Tibial nerve (tissue), 4 donors: ENCODE results near the gene KCNAB2. TPM values are rescaled to one million over a fixed set of nuclear protein-coding genes. Genes with fewer than 3 reads are reported as not detected.

Experiments used
- DNase-seq, 2 donors: peaks; one replicate each; pipeline ENCODE4 v3.0.0-alpha.2; 2019; ENCODE audit warnings: low spot score in 2 of 2
- H3K27ac ChIP-seq, 4 donors: fragments of 200-600 bp; sonication (generic) in 3 of 4; one replicate each; pipeline ENCODE4 v1.5.1; 2017 to 2019; ENCODE audit warnings: mild to moderate bottlenecking in 1 of 4
- H3K27me3 ChIP-seq, 2 donors: fragments of 200-600 bp; sonication (generic) in 1 of 2; one replicate each; pipeline versions ENCODE4 v1.5.1 to v1.6.0; 2017 to 2019
- H3K36me3 ChIP-seq, 3 donors: fragments of 200-600 bp; sonication (generic); one replicate each; pipeline ENCODE4 v1.5.1; 2018 to 2019
- H3K4me1 ChIP-seq, 4 donors: fragments of 200-600 bp; sonication (generic) in 3 of 4; one replicate each; pipeline ENCODE4 v1.5.1; 2017 to 2019
- H3K4me3 ChIP-seq, 4 donors: fragments of 200-600 bp; sonication (generic) in 3 of 4; one replicate each; pipeline ENCODE4 v1.5.1; 2017 to 2019; ENCODE audit warnings: mild to moderate bottlenecking in 1 of 4, moderate library complexity in 1 of 4
- H3K9me3 ChIP-seq, 4 donors: fragments of 200-600 bp; sonication (generic) in 3 of 4; one replicate each; pipeline ENCODE4 v1.5.1; 2017 to 2019
- EP300 ChIP-seq, 2 donors: sonication (generic); formaldehyde crosslinking; IDR thresholded peaks; one replicate each; pipeline ENCODE4 v1.6.1; 2017; ENCODE audit warnings: antibody characterized with exemption in 2 of 2, mild to moderate bottlenecking in 1 of 2
- POLR2A ChIP-seq, 2 donors: fragments of 450-650 bp; IDR thresholded peaks; one replicate each; pipeline ENCODE4 v1.6.1; 2017; ENCODE audit warnings: antibody characterized with exemption in 2 of 2, mild to moderate bottlenecking in 2 of 2, moderate library complexity in 2 of 2
- WGBS, 2 donors: methylation state at CpG; one replicate each; pipeline ENCODE4 v1.1.5; 2018; 5-methylcytosine and 5-hydroxymethylcytosine counted together
- total RNA-seq, 4 donors: library from RNA; depleted of rRNA; stranded (reverse); fragments of >200 nt; gene quantifications; one replicate each; pipeline ENCODE4 v1.1.0, GENCODE V29; 2016
- TF ChIP-seq, protein P1 (sequence below), 5 experiments: fragments of 200-600 bp in 3 of 5; fragments of 450-650 bp in 2 of 5; sonication (generic) in 3 of 5; IDR thresholded peaks; one replicate each; pipeline ENCODE4 v1.5.1; 2016 to 2019; ENCODE audit warnings: antibody characterized with exemption in 5 of 5, mild to moderate bottlenecking in 3 of 5, moderate library complexity in 2 of 5

KCNAB2 gene
- total RNA-seq, 4 donors from 2014 or later: 7.0 to 21.4 (median 13.8) TPM

- Histone ChIP-seq H3K4me1 (no peaks in the 10 kb centered on the region), H3K36me3 (no peaks in the 10 kb centered on the region), H3K27ac (no peak overlapping the region), H3K9me3 (peaks cover 0 to 13% (median 0%) of the 10 kb centered on the region in 4 donors), H3K27me3 (no peaks in the 10 kb centered on the region), H3K4me3 (no peak overlapping the region)
- no peak for DNase-seq
- TF ChIP-seq POLR2A (IDR thresholded peaks at IDR 0.05) (no peak), EP300 (IDR thresholded peaks at IDR 0.05) (no peak)
- TF ChIP-seq, protein P1, sequence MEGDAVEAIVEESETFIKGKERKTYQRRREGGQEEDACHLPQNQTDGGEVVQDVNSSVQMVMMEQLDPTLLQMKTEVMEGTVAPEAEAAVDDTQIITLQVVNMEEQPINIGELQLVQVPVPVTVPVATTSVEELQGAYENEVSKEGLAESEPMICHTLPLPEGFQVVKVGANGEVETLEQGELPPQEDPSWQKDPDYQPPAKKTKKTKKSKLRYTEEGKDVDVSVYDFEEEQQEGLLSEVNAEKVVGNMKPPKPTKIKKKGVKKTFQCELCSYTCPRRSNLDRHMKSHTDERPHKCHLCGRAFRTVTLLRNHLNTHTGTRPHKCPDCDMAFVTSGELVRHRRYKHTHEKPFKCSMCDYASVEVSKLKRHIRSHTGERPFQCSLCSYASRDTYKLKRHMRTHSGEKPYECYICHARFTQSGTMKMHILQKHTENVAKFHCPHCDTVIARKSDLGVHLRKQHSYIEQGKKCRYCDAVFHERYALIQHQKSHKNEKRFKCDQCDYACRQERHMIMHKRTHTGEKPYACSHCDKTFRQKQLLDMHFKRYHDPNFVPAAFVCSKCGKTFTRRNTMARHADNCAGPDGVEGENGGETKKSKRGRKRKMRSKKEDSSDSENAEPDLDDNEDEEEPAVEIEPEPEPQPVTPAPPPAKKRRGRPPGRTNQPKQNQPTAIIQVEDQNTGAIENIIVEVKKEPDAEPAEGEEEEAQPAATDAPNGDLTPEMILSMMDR (IDR thresholded peaks at IDR 0.05): no peak
- WGBS, 2 donors: 92% methylated on average over 15 to 17 of the region's 17 CpGs
Observed at GRCh38 chr1:6121651-6122370, 76.1 kb downstream of the KCNAB2 start.

GRCh38 chr1:6123083-6123482, 77.4 kb downstream of the KCNAB2 start:
- Histone ChIP-seq H3K9me3 (peaks cover 0 to under 1% (median 0%) of the 10 kb centered on the region in 4 donors), H3K27ac (no peak overlapping the region), H3K27me3 (peaks cover 0 to 10% of the 10 kb centered on the region in 2 donors), H3K36me3 (no peaks in the 10 kb centered on the region), H3K4me1 (peaks cover 0 to 8% (median 0%) of the 10 kb centered on the region in 4 donors), H3K4me3 (no peak overlapping the region)
- no peak for DNase-seq
- no peak for TF ChIP-seq EP300 (IDR thresholded peaks at IDR 0.05)
- TF ChIP-seq POLR2A (IDR thresholded peaks at IDR 0.05): no peak
- TF ChIP-seq, protein P1 (IDR thresholded peaks at IDR 0.05): no peak
- WGBS, 2 donors: 73 to 78% methylated on average over 7 of the region's 7 CpGs

- Histone ChIP-seq H3K9me3 (no peaks in the 10 kb centered on the region), H3K27me3 (peaks cover 0 to 11% of the 10 kb centered on the region in 2 donors), H3K4me1 (peaks cover 0 to 8% (median 0%) of the 10 kb centered on the region in 4 donors), H3K27ac (no peak overlapping the region), H3K36me3 (no peaks in the 10 kb centered on the region), H3K4me3 (no peak overlapping the region)
- no peak for DNase-seq
- WGBS, 2 donors: 66 to 77% methylated on average over 8 to 9 of the region's 10 CpGs
- no peak for TF ChIP-seq EP300 (IDR thresholded peaks at IDR 0.05)
- TF ChIP-seq, protein P1 (IDR thresholded peaks at IDR 0.05): no peak
Observed at GRCh38 chr1:6123816-6124215, 78.1 kb downstream of the KCNAB2 start.

GRCh38 chr1:6124341-6124740, 78.7 kb downstream of the KCNAB2 start:
- Histone ChIP-seq H3K9me3 (no peaks in the 10 kb centered on the region), H3K4me1 (peaks cover 0 to 8% (median 0%) of the 10 kb centered on the region in 4 donors), H3K4me3 (no peak overlapping the region), H3K27ac (no peak overlapping the region), H3K27me3 (peaks cover 0 to 11% of the 10 kb centered on the region in 2 donors), H3K36me3 (no peaks in the 10 kb centered on the region)
- no peak for DNase-seq
- TF ChIP-seq EP300 (IDR thresholded peaks at IDR 0.05): no peak
- no peak for TF ChIP-seq POLR2A (IDR thresholded peaks at IDR 0.05)
- TF ChIP-seq, protein P1 (IDR thresholded peaks at IDR 0.05): no peak
- 80 to 95% methylated on average over 1 to 3 of the region's 12 CpGs for WGBS, 2 donors

DNA sequence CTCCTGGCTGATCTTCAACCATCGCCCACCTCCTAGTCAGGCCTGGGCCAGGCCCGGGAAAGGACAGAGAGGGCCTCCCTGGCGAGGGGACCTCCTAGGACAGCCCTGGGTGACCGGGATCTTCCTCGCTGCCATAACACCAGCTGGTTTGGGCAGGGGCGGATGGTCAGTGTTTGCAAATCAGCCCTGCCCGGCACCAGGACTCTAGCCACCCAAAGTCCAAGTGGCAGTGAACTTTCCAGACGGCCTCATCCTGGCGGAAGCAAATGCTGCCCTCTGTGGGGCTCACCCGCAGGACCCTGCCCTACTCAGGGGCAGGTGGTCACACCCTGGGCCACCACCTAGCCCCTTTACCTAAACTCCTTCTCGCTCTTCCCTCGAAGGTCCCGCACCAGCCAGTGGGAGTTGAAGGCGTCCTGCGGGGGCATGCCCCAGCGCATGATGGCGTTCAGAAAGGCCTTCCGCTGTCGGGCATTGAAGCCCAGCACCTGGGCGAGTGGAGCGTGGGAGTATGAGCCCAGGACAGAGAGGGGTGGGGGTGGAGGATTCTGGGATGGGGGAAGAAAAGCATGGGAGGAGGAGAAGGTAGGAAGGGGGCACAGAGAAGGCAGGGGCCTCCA, 79.2 kb downstream of the KCNAB2 start:
- no peaks in the 10 kb centered on the region for H3K36me3 ChIP-seq
- H3K4me3 ChIP-seq: no peak overlapping the region
- H3K4me1 ChIP-seq: peaks cover 0 to 8% (median 0%) of the 10 kb centered on the region in 4 donors
- no peaks in the 10 kb centered on the region for H3K9me3 ChIP-seq
- WGBS, 2 donors: 84 to 89% methylated on average over 19 to 21 of the region's 21 CpGs
- no peak overlapping the region for H3K27ac ChIP-seq
- TF ChIP-seq, protein P1 (IDR thresholded peaks at IDR 0.05): no peak
- no peak for TF ChIP-seq POLR2A (IDR thresholded peaks at IDR 0.05)
- TF ChIP-seq EP300 (IDR thresholded peaks at IDR 0.05): no peak
- peaks cover 0 to 11% of the 10 kb centered on the region in 2 donors for H3K27me3 ChIP-seq
- no peak for DNase-seq
